H9 (cell line): ENCODE results near the gene POFUT2. TPM values are rescaled to one million over a fixed set of nuclear protein-coding genes. Genes with fewer than 3 reads are reported as not detected.

Experiments
- DNase-seq: peaks from one replicate; pipeline ENCODE4 v3.0.0-alpha.2; 2017
- H2AFZ ChIP-seq: one replicate; pipeline ENCODE4 v1.6.1; 2013; ENCODE audit warnings: mild to moderate bottlenecking, low read length, control low read depth, moderate library complexity
- H2AK5ac ChIP-seq: 2 replicates; pipeline ENCODE4 v1.6.1; 2013; ENCODE audit warnings: low read length, control low read depth, mixed read lengths; ENCODE audit not compliant: insufficient read length
- H2BK120ac ChIP-seq: one replicate; pipeline ENCODE4 v1.6.1; 2013; ENCODE audit warnings: low read depth, mild to moderate bottlenecking, low read length, control low read depth, inconsistent platforms; ENCODE audit not compliant: poor library complexity, severe bottlenecking
- H2BK12ac ChIP-seq: 2 replicates; pipeline ENCODE4 v1.6.1; 2013; ENCODE audit warnings: low read length, control low read depth, mixed read lengths, low read depth; ENCODE audit not compliant: insufficient read length
- H2BK15ac ChIP-seq: 2 replicates; pipeline ENCODE4 v1.6.1; 2013; ENCODE audit warnings: low read depth, low read length, control low read depth
- H2BK20ac ChIP-seq: one replicate; pipeline ENCODE4 v1.6.1; 2013; ENCODE audit warnings: low read depth, mild to moderate bottlenecking, low read length, control low read depth, inconsistent platforms; ENCODE audit not compliant: poor library complexity, severe bottlenecking
- H2BK5ac ChIP-seq: 2 replicates; pipeline ENCODE4 v1.6.1; 2013; ENCODE audit warnings: low read length, control low read depth, mixed read lengths; ENCODE audit not compliant: insufficient read length
- H3K14ac ChIP-seq: 2 replicates; pipeline ENCODE4 v1.6.1; 2013; ENCODE audit warnings: low read length, control low read depth; ENCODE audit not compliant: insufficient read depth
- H3K18ac ChIP-seq: 2 replicates; pipeline ENCODE4 v1.6.1; 2013; ENCODE audit warnings: low read depth, mild to moderate bottlenecking, mixed read lengths, low read length, control low read depth; ENCODE audit not compliant: insufficient read length
- H3K23ac ChIP-seq: 2 replicates; pipeline ENCODE4 v1.6.1; 2013; ENCODE audit warnings: low read length, control low read depth, mixed read lengths, low read depth; ENCODE audit not compliant: insufficient read length
- H3K23me2 ChIP-seq: 2 replicates; pipeline ENCODE4 v1.6.1; 2013; ENCODE audit warnings: low read depth, mild to moderate bottlenecking, mixed read lengths, low read length, control low read depth; ENCODE audit not compliant: insufficient read length, poor library complexity, severe bottlenecking
- H3K27ac ChIP-seq: 2 replicates; pipeline ENCODE4 v1.5.1; 2013; ENCODE audit warnings: low read length, control low read depth, mixed read lengths, low read depth; ENCODE audit not compliant: insufficient read length
- H3K27me3 ChIP-seq: 2 replicates; pipeline ENCODE4 v1.6.1; 2013; ENCODE audit warnings: low read length, control low read depth, inconsistent platforms; ENCODE audit not compliant: insufficient read depth
- H3K4ac ChIP-seq: 2 replicates; pipeline ENCODE4 v1.6.1; 2013; ENCODE audit warnings: low read depth, mild to moderate bottlenecking, control low read depth, inconsistent platforms, low read length, moderate library complexity
- H3K4me1 ChIP-seq: 2 replicates; pipeline ENCODE4 v1.6.1; 2013; ENCODE audit warnings: low read length, control low read depth, inconsistent platforms; ENCODE audit not compliant: insufficient read depth
- H3K4me2 ChIP-seq: 2 replicates; pipeline ENCODE4 v1.6.1; 2013; ENCODE audit warnings: low read length, control low read depth, mixed read lengths; ENCODE audit not compliant: insufficient read length, insufficient read depth
- H3K56ac ChIP-seq: 2 replicates; pipeline ENCODE4 v1.6.1; 2013; ENCODE audit warnings: low read depth, mild to moderate bottlenecking, mixed read lengths, low read length, control low read depth; ENCODE audit not compliant: insufficient read length
- H3K79me1 ChIP-seq: 2 replicates; pipeline ENCODE4 v1.6.1; 2013; ENCODE audit warnings: low read depth, mild to moderate bottlenecking, moderate library complexity, low read length, control low read depth, inconsistent platforms; ENCODE audit not compliant: insufficient read depth, poor library complexity, severe bottlenecking
- H3K79me2 ChIP-seq: 2 replicates; pipeline ENCODE4 v1.6.1; 2013; ENCODE audit warnings: low read length, control low read depth, inconsistent platforms; ENCODE audit not compliant: insufficient read depth
- H3K9ac ChIP-seq: 2 replicates; pipeline ENCODE4 v1.6.1; 2013; ENCODE audit warnings: low read length, control low read depth, mixed read lengths; ENCODE audit not compliant: insufficient read length; ENCODE audit errors: extremely low read depth
- H3K9me3 ChIP-seq: one replicate; pipeline ENCODE4 v1.6.1; 2013; ENCODE audit warnings: low read depth, low read length, inconsistent platforms; ENCODE audit not compliant: control insufficient read depth
- H3T11ph ChIP-seq: one replicate; pipeline ENCODE4 v1.6.1; 2013; ENCODE audit warnings: mild to moderate bottlenecking, low read length, control low read depth, inconsistent platforms
- H4K20me1 ChIP-seq: one replicate; pipeline ENCODE4 v1.6.1; 2013; ENCODE audit not compliant: control insufficient read depth, insufficient read length, insufficient read depth
- H4K5ac ChIP-seq: 2 replicates; pipeline ENCODE4 v1.6.1; 2013; ENCODE audit warnings: low read depth, mild to moderate bottlenecking, mixed read lengths, low read length, control low read depth; ENCODE audit not compliant: insufficient read length
- H4K8ac ChIP-seq: replicated peaks from 2 replicates; pipeline ENCODE4 v1.6.1; 2013; ENCODE audit warnings: low read length, control low read depth, mixed read lengths, low read depth; ENCODE audit not compliant: insufficient read length
- H4K91ac ChIP-seq: 2 replicates; pipeline ENCODE4 v1.6.1; 2013; ENCODE audit warnings: low read depth, mild to moderate bottlenecking, moderate library complexity, mixed read lengths, low read length, control low read depth; ENCODE audit not compliant: insufficient read length
- H3K27ac Mint-ChIP-seq, 3 experiments: 2 replicates in 2 of 3; 3 replicates in 1 of 3; pipeline ENCODE4 v1.8.0; 2020 to 2021; ENCODE audit warnings: mixed read lengths in 3 of 3, mild to moderate bottlenecking in 1 of 3, moderate library complexity in 1 of 3
- H3K27me3 Mint-ChIP-seq: 2 replicates; pipeline ENCODE4 v1.8.0; 2021; ENCODE audit warnings: low read depth, mild to moderate bottlenecking, moderate library complexity, mixed read lengths
- H3K36me3 Mint-ChIP-seq, 3 experiments: 2 replicates in 2 of 3; 3 replicates in 1 of 3; pipeline ENCODE4 v1.8.0; 2020 to 2021; ENCODE audit warnings: low read depth in 3 of 3, mixed read lengths in 3 of 3; ENCODE audit not compliant: insufficient read depth in 1 of 3
- H3K4me1 Mint-ChIP-seq, 2 experiments: 2 replicates each; pipeline ENCODE4 v1.8.0; 2020; ENCODE audit warnings: mixed read lengths in 2 of 2
- H3K4me3 Mint-ChIP-seq, 2 experiments: 2 replicates in 1 of 2; 3 replicates in 1 of 2; pipeline ENCODE4 v1.8.0; 2020 to 2021; ENCODE audit warnings: mild to moderate bottlenecking in 2 of 2, mixed read lengths in 2 of 2, moderate library complexity in 1 of 2
- H3K9me3 Mint-ChIP-seq, 2 experiments: 2 replicates in 1 of 2; 3 replicates in 1 of 2; pipeline ENCODE4 v1.8.0; 2020; ENCODE audit warnings: mild to moderate bottlenecking in 2 of 2, mixed read lengths in 2 of 2, moderate library complexity in 1 of 2
- CTCF ChIP-seq: fragments of 200-600 bp; sonication (generic); conservative IDR thresholded peaks from 3 replicates; pipeline ENCODE4 v1.8.0; 2021; ENCODE audit warnings: antibody characterized with exemption, mild to moderate bottlenecking
- WGBS: extraction: QIAGEN DNeasy Blood & Tissue Kit; methylation state at CpG from one replicate; pipeline ENCODE4 v1.1.7; 2013; ENCODE audit warnings: missing lambda C conversion rate, low lambda C conversion rate, mixed read lengths; ENCODE audit not compliant: insufficient read length; ENCODE audit errors: extremely low coverage; 5-methylcytosine and 5-hydroxymethylcytosine counted together
- total RNA-seq: library from RNA; stranded (reverse); gene quantifications from 2 replicates; pipeline ENCODE4 v1.2.1, GENCODE V29; 2021

Gene POFUT2
- total RNA-seq, 1 experiment from 2014 or later, result 34.8 TPM

- H3K27me3 Mint-ChIP-seq, result peaks cover 8% of the 10 kb centered on the region
- H3K4me1 Mint-ChIP-seq, result peaks cover 29 to 44% of the 10 kb centered on the region in 2 experiments
- Histone ChIP-seq H3K9me3 (no peaks in the 10 kb centered on the region), H3K14ac (no peak overlapping the region), H3K23me2 (no peaks in the 10 kb centered on the region), H3K4me2 (no peak overlapping the region), H4K5ac (no peak overlapping the region), H2BK15ac (no peak overlapping the region), H3K27ac (no peak overlapping the region), H3K18ac (no peak overlapping the region), H3T11ph (no peak overlapping the region), H2BK120ac (no peak overlapping the region), H3K4ac (no peak overlapping the region), H4K8ac (no peak overlapping the region), H3K79me1 (no peaks in the 10 kb centered on the region), H4K20me1 (no peaks in the 10 kb centered on the region), H3K4me1 (no peaks in the 10 kb centered on the region), H3K23ac (no peak overlapping the region), H2AFZ (no peak overlapping the region), H2BK20ac (no peak overlapping the region), H3K27me3 (no peaks in the 10 kb centered on the region), H2BK5ac (no peak overlapping the region), H3K56ac (no peak overlapping the region), H4K91ac (no peak overlapping the region), H3K9ac (no peak overlapping the region), H3K79me2 (no peaks in the 10 kb centered on the region), H2AK5ac (no peak overlapping the region), H2BK12ac (no peak overlapping the region)
- H3K36me3 Mint-ChIP-seq, result 0 out of 7 replicates have a peak, but pooled peaks cover 0 to 2% (median 0%) of the 10 kb centered on the region in 3 experiments
- H3K27ac Mint-ChIP-seq, result peak overlapping the region in 2 of 3 experiments; percentile 11 to 64; a peak in 2 of 7 replicates
- TF ChIP-seq CTCF, result no peak
- no peak for DNase-seq
- no peaks in the 10 kb centered on the region for H3K9me3 Mint-ChIP-seq
- H3K4me3 Mint-ChIP-seq, result no peak overlapping the region
- no CpG with 5 or more reads among the region's 25 CpGs for WGBS
Measured at GRCh38 chr21:45326169-45326851, 38.6 kb upstream of the POFUT2 start.
